Calu3 (cell line): ENCODE measurements around the gene MPP7. TPM values are rescaled to one million over a fixed set of nuclear protein-coding genes. Genes with fewer than 3 reads are reported as not detected.

Experiments used
- BruUV-seq: library from RNA; stranded (reverse); fragments of 400-500 nt; replicated peaks from 2 replicates; lab custom pipeline; 2021; lab: Mats Ljungman, UMichigan
- CTCF ChIA-PET: fragments of 300-600 bp; sonication (Branson Sonifier 250); formaldehyde crosslinking; loops from one replicate; lab custom pipeline; 2022; ENCODE audit warnings: antibody characterized with exemption; lab: Charles Lee
- DNase-seq: peaks from one replicate; pipeline ENCODE4 v3.0.0; 2022
- H3K27ac Mint-ChIP-seq: one replicate; pipeline ENCODE4 v1.8.0; 2022; ENCODE audit warnings: mixed read lengths; ENCODE audit not compliant: unreplicated experiment
- H3K27me3 Mint-ChIP-seq: one replicate; pipeline ENCODE4 v1.8.0; 2022; ENCODE audit warnings: mixed read lengths; ENCODE audit not compliant: unreplicated experiment
- H3K36me3 Mint-ChIP-seq: one replicate; pipeline ENCODE4 v1.8.0; 2022; ENCODE audit warnings: mild to moderate bottlenecking, moderate library complexity, mixed read lengths; ENCODE audit not compliant: insufficient read depth, unreplicated experiment
- H3K4me1 Mint-ChIP-seq: one replicate; pipeline ENCODE4 v1.8.0; 2022; ENCODE audit warnings: mild to moderate bottlenecking, low read depth, mixed read lengths; ENCODE audit not compliant: unreplicated experiment
- H3K4me3 Mint-ChIP-seq: one replicate; pipeline ENCODE4 v1.8.0; 2022; ENCODE audit warnings: mild to moderate bottlenecking, low read depth, moderate library complexity, mixed read lengths; ENCODE audit not compliant: unreplicated experiment
- H3K9me3 Mint-ChIP-seq: one replicate; pipeline ENCODE4 v1.8.0; 2022; ENCODE audit warnings: low read depth, mixed read lengths; ENCODE audit not compliant: unreplicated experiment
- CTCF ChIP-seq: fragments of 200-600 bp; IDR thresholded peaks from one replicate; pipeline ENCODE4 v1.8.0; 2022; ENCODE audit warnings: antibody characterized with exemption; ENCODE audit not compliant: unreplicated experiment
- intact Hi-C: fragments of 100-400 bp; cut with micrococcal nuclease; formaldehyde crosslinking; loops from one replicate; pipeline ENCODE4 v1.10.0; 2022; ENCODE audit not compliant: unreplicated experiment
- total RNA-seq: library from RNA; stranded (reverse); gene quantifications from 2 replicates; pipeline ENCODE4 v1.2.3, GENCODE V29; 2022

MPP7 gene
- total RNA-seq, 1 experiment from 2014 or later, result 4.6 TPM

DNA sequence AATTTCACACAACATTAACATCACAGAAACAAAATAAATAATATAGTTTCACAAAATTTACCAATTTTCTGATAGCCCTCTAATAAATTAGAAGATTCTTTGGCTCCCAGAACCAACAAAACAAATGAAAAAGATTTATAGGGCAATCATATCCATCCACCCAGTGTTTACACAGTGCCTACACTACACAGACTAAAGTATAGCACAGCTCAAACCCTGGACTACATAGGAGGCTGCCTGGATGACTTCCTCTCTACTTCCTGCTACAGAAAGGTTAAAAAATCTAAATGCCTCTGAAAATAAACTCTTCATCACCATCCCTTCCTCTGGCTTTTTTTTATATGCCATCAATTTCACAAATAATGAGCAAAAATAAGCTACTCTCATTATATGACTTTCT, 28.4 kb downstream of the MPP7 start:
- H3K4me1 Mint-ChIP-seq, result no peaks in the 10 kb centered on the region
- TF ChIP-seq CTCF, result no peak
- intact Hi-C loops, result no loop called here
- no peak overlapping the region for H3K4me3 Mint-ChIP-seq
- H3K27me3 Mint-ChIP-seq, result no peaks in the 10 kb centered on the region
- H3K27ac Mint-ChIP-seq, result no peak overlapping the region
- H3K9me3 Mint-ChIP-seq, result no peaks in the 10 kb centered on the region
- DNase-seq, result no peak
- BruUV-seq, result no TSS peak
- CTCF ChIA-PET, result interaction anchor here (0.7 kb wide), 2 partner anchors 41 to 91 kb away, joined by 3 read pairs; no protein-coding TSS in a partner anchor
- no peaks in the 10 kb centered on the region for H3K36me3 Mint-ChIP-seq

DNA sequence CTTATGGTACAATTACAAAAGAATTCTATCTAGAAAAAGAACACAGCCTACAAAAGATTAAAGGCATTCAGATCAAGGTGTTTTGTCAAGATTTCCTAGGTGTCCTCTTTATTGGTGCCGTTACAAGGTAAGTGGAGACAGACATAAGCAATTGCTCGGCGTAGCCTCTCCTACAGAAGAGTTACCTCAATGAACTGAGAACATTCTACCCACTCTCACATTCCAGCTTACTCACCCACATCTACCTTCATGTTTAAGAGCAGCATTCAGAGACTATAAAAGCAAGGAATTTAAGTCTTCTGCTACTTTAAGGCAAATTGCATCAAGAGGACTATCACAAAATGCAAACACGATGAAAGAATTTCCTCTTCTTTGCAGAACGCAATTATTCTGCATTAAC, 29.5 kb downstream of the MPP7 start:
- no peaks in the 10 kb centered on the region for H3K27me3 Mint-ChIP-seq
- H3K27ac Mint-ChIP-seq, result no peak overlapping the region
- no peaks in the 10 kb centered on the region for H3K4me1 Mint-ChIP-seq
- intact Hi-C loops, result no loop called here
- DNase-seq, result no peak
- H3K4me3 Mint-ChIP-seq, result no peak overlapping the region
- TF ChIP-seq CTCF, result no peak
- H3K9me3 Mint-ChIP-seq, result no peaks in the 10 kb centered on the region
- no TSS peak for BruUV-seq
- CTCF ChIA-PET, result no interaction called here
- no peaks in the 10 kb centered on the region for H3K36me3 Mint-ChIP-seq

GRCh38 chr10:28269842-28270456, 32.9 kb downstream of the MPP7 start:
- H3K27me3 Mint-ChIP-seq, result no peaks in the 10 kb centered on the region
- TF ChIP-seq CTCF, result no peak
- H3K27ac Mint-ChIP-seq, result no peak overlapping the region
- no peak for DNase-seq
- intact Hi-C loops, result no loop called here
- H3K4me1 Mint-ChIP-seq, result no peaks in the 10 kb centered on the region
- H3K9me3 Mint-ChIP-seq, result no peaks in the 10 kb centered on the region
- BruUV-seq, result no TSS peak
- CTCF ChIA-PET, result interaction anchor here (1.4 kb wide), 1 partner anchor 124 kb away, joined by 3 read pairs; no protein-coding TSS in a partner anchor
- no peak overlapping the region for H3K4me3 Mint-ChIP-seq
- no peaks in the 10 kb centered on the region for H3K36me3 Mint-ChIP-seq

GRCh38 chr10:28266449-28267224, 36.2 kb downstream of the MPP7 start:
- no peaks in the 10 kb centered on the region for H3K27me3 Mint-ChIP-seq
- no peaks in the 10 kb centered on the region for H3K9me3 Mint-ChIP-seq
- no TSS peak for BruUV-seq
- no peaks in the 10 kb centered on the region for H3K4me1 Mint-ChIP-seq
- no peak overlapping the region for H3K4me3 Mint-ChIP-seq
- no peak for TF ChIP-seq CTCF
- no peak for DNase-seq
- H3K36me3 Mint-ChIP-seq, result no peaks in the 10 kb centered on the region
- H3K27ac Mint-ChIP-seq, result no peak overlapping the region
- CTCF ChIA-PET, result no interaction called here
- intact Hi-C loops, result no loop called here
